NCI-H2196 (cell line): ENCODE measurements around the gene TMEM269.
A peak's percentile ranks its signal among the peaks of the same experiment; 100 is the strongest.
"Not testable (repeated sequence)": the region's sequence is repeated elsewhere in the genome, so short reads cannot be mapped to it uniquely, and the experiment has no call there.

ENCODE experiments used
- DNase-seq: peaks from one replicate; lab custom pipeline; 2025; ENCODE audit not compliant: unreplicated experiment; lab: John Stamatoyannopoulos, UW

The TMEM269 gene

GRCh38 chr1:42747125-42747524, 37.7 kb upstream of the TMEM269 start:
- peak; percentile 59 for DNase-seq

GRCh38 chr1:42748021-42748420, 36.8 kb upstream of the TMEM269 start:
- DNase-seq, result no peak

- DNase-seq, result no peak
Observed at GRCh38 chr1:42748461-42749410, 36.1 kb upstream of the TMEM269 start.

GRCh38 chr1:42750041-42750440, 34.8 kb upstream of the TMEM269 start:
- no peak for DNase-seq

- DNase-seq, result not testable (repeated sequence)
Observed at GRCh38 chr1:42751511-42752070, 33.2 kb upstream of the TMEM269 start.

- no peak for DNase-seq
Observed at GRCh38 chr1:42752284-42752683, 32.5 kb upstream of the TMEM269 start.

- DNase-seq, result no peak
Observed at GRCh38 chr1:42753070-42753469, 31.7 kb upstream of the TMEM269 start.

- peak; percentile 73 for DNase-seq
Observed at GRCh38 chr1:42756956-42757891, 27.6 kb upstream of the TMEM269 start.

- no peak for DNase-seq
Observed at GRCh38 chr1:42757892-42758275, 26.9 kb upstream of the TMEM269 start.

GRCh38 chr1:42758641-42759040, 26.1 kb upstream of the TMEM269 start:
- DNase-seq, result no peak

- DNase-seq, result no peak
Observed at GRCh38 chr1:42759114-42759513, 25.7 kb upstream of the TMEM269 start.

GRCh38 chr1:42761567-42761966, 23.2 kb upstream of the TMEM269 start:
- no peak for DNase-seq

GRCh38 chr1:42762269-42762668, 22.5 kb upstream of the TMEM269 start:
- DNase-seq, result no peak

GRCh38 chr1:42765269-42765668, 19.5 kb upstream of the TMEM269 start:
- DNase-seq, result no peak

GRCh38 chr1:42765832-42766740, 18.7 kb upstream of the TMEM269 start:
- peak; percentile 32 for DNase-seq

- peak; percentile 99 for DNase-seq
Observed at GRCh38 chr1:42766741-42767509, 17.9 kb upstream of the TMEM269 start, which contains the start of the genes C1orf50 and P3H1. TSS of gene C1orf50 (plus strand) at chr1:42767249. CDS start at chr1:42767312, 63 bp downstream. TSS of gene P3H1 (minus strand) at chr1:42767028. CDS start at chr1:42766971, 57 bp downstream.

GRCh38 chr1:42767510-42768000, 17.2 kb upstream of the TMEM269 start:
- DNase-seq, result no peak

GRCh38 chr1:42768172-42768571, 16.6 kb upstream of the TMEM269 start:
- DNase-seq, result no peak

GRCh38 chr1:42769811-42770210, 15.0 kb upstream of the TMEM269 start:
- DNase-seq, result no peak
